K562 (cell line): Measurements from ENCODE around the gene ELMO3. TPM values are rescaled to one million over a fixed set of nuclear protein-coding genes. Genes with fewer than 3 reads are reported as not detected.

Experiments
- CEBPB ChIP-seq: fragments of 450-650 bp; IDR thresholded peaks from 2 replicates; pipeline ENCODE4 v1.6.1; 2016; ENCODE audit warnings: missing genetic modification characterization, missing compliant biosample characterization
- CHD2 ChIP-seq: IDR thresholded peaks from 2 replicates; pipeline ENCODE4 v1.6.1; 2011; ENCODE audit warnings: low read depth, low read length
- ETS2 ChIP-seq: IDR thresholded peaks from 2 replicates; pipeline ENCODE4 v1.6.1; 2016; ENCODE audit warnings: borderline replicate concordance, missing genetic modification characterization, mild to moderate bottlenecking, moderate library complexity, missing compliant biosample characterization; ENCODE audit not compliant: poor library complexity, severe bottlenecking
- FOXM1 ChIP-seq, 2 experiments: fragments of 450-650 bp in 1 of 2; sonication (generic) in 1 of 2; formaldehyde crosslinking in 1 of 2; IDR thresholded peaks; 2 replicates each; pipeline versions ENCODE4 v1.6.1 to v1.9.0; 2017 to 2022; ENCODE audit warnings: low read depth in 2 of 2, mild to moderate bottlenecking in 2 of 2, missing genetic modification reagents in 1 of 2, moderate library complexity in 1 of 2
- KHSRP ChIP-seq: fragments of 450-650 bp; IDR thresholded peaks from 2 replicates; pipeline ENCODE4 v1.6.1; 2017
- NFIC ChIP-seq: fragments of 450-650 bp; IDR thresholded peaks from 2 replicates; pipeline ENCODE4 v1.6.1; 2017; ENCODE audit warnings: mild to moderate bottlenecking, inconsistent platforms
- NFIX ChIP-seq: fragments of 250-450 bp; sonication (Bioruptor Pico); IDR thresholded peaks from 2 replicates; pipeline ENCODE4 v1.4.0; 2020; ENCODE audit warnings: low read depth, mild to moderate bottlenecking, moderate library complexity
- PURB ChIP-seq: sonication (generic); formaldehyde crosslinking; IDR thresholded peaks from 2 replicates; pipeline ENCODE4 v1.9.0; 2021; ENCODE audit warnings: low read depth, mild to moderate bottlenecking, missing genetic modification reagents
- RBM34 ChIP-seq: fragments of 200-400 bp; formaldehyde crosslinking; IDR thresholded peaks from 2 replicates; pipeline ENCODE4 v1.6.1; 2018; ENCODE audit warnings: low read length, borderline replicate concordance; ENCODE audit not compliant: insufficient read depth
- RBM39 ChIP-seq: fragments of 200-400 bp; formaldehyde crosslinking; optimal IDR thresholded peaks from 2 replicates; pipeline ENCODE3; 2018; ENCODE audit warnings: low read depth, low read length
- TCF3 ChIP-seq: sonication (generic); formaldehyde crosslinking; IDR thresholded peaks from 2 replicates; pipeline ENCODE4 v1.4.0; 2020; ENCODE audit warnings: mild to moderate bottlenecking, missing genetic modification reagents
- ZZZ3 ChIP-seq: fragments of 450-650 bp; IDR thresholded peaks from 2 replicates; pipeline ENCODE4 v1.6.1; 2016; ENCODE audit warnings: antibody characterized with exemption, mild to moderate bottlenecking, moderate library complexity
- polyA plus RNA-seq, 8 experiments: library from polyadenylated mRNA; depleted of rRNA in 4 of 8; stranded (reverse) in 5 of 8; unstranded in 3 of 8; fragments of >200 nt; fragmentation: Nextera tagmentation in 2 of 8; fragmentation: Illumina TruSeq in 1 of 8; extraction: Ambion mirVana in 2 of 8; extraction: Trizol in 1 of 8; gene quantifications; 2 replicates each; pipeline versions ENCODE4 v1.2.1 to v1.2.3, GENCODE V29; 2011 to 2014; ENCODE audit warnings: inconsistent platforms in 1 of 8, missing spikeins in 1 of 8
- total RNA-seq, 7 experiments: library from RNA; depleted of rRNA in 6 of 7; stranded (reverse); fragments of >200 nt in 6 of 7; fragmentation: Illumina TruSeq in 2 of 7; extraction: Trizol in 2 of 7; gene quantifications; 2 replicates each; pipeline versions ENCODE4 v1.2.1 to v1.2.3, GENCODE V29; 2011 to 2021; ENCODE audit warnings: low replicate concordance in 1 of 7
- TF ChIP-seq, protein P1 (sequence below): fragments of 250-450 bp; sonication (Bioruptor Pico); IDR thresholded peaks from 2 replicates; pipeline ENCODE4 v1.5.0; 2021; ENCODE audit warnings: mild to moderate bottlenecking, moderate library complexity
- TF ChIP-seq, protein P2 (sequence below), 2 experiments: fragments of 200-800 bp in 1 of 2; sonication (Bioruptor generic) in 1 of 2; sonication (generic) in 1 of 2; formaldehyde crosslinking in 1 of 2; IDR thresholded peaks in 1 of 2; conservative IDR thresholded peaks in 1 of 2; 2 replicates each; pipeline versions ENCODE4 v1.5.0 to v1.6.1; 2016 to 2020; ENCODE audit warnings: missing compliant biosample characterization in 1 of 2, missing genetic modification characterization in 1 of 2, missing genetic modification reagents in 1 of 2
- TF ChIP-seq, protein P3 (sequence below), 2 experiments: fragments of 150-350 bp in 1 of 2; IDR thresholded peaks; 2 replicates each; pipeline ENCODE4 v1.6.1; 2012 to 2016; ENCODE audit warnings: low read depth in 2 of 2, low read length in 2 of 2, mild to moderate bottlenecking in 1 of 2, moderate library complexity in 1 of 2
- TF ChIP-seq, protein P4 (sequence below): sonication (generic); formaldehyde crosslinking; IDR thresholded peaks from 2 replicates; pipeline ENCODE4 v1.9.0; 2022; ENCODE audit warnings: mild to moderate bottlenecking, missing genetic modification reagents

Gene ELMO3
- total and polyA plus RNA-seq, 9 of the 15 experiments (the other 6 are each of a cell fraction or from before 2014, with no cell fraction given) = 0.04 to 5.1 (median 1.5) TPM

DNA sequence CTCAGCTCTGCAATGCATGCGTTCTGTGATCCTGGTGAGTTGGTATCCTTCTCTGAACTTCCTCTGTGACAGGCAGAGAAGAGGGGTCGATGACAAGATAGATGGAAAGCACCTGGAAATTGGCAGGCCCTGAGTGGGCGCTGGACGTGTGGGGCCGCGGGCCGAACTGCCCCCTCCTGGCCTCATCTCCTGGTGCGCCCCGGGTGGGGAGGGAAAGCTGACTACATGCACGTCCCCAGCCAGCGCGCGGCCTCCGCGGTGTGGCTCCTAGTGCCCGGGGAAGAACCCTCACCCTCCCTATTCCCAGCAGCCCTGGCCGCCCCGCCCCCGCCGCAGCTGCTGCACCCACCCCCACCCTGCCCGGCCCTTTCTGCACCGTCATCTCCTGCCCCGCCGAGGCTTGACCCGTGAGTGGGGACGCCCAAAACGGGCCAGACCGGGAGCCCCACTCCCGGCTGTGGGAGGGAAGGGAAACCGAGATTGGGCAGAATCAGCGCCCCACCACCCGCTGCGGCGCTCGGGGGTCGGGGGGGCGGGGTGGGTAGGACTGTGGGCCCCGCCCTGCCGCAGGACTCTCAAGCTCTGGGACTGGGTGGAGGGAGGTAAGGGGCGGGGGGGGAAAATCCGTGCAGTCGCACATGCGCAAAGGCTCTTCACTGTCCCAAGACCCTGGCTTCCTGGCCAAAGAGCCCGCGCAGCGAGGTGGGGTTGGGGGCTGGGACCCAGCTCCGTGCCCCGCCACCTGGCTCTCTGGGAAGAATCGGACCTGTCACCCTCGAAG is 28.6 kb upstream of the ELMO3 start, which contains the start of gene NOL3 (continued):
- TF ChIP-seq, protein P1, sequence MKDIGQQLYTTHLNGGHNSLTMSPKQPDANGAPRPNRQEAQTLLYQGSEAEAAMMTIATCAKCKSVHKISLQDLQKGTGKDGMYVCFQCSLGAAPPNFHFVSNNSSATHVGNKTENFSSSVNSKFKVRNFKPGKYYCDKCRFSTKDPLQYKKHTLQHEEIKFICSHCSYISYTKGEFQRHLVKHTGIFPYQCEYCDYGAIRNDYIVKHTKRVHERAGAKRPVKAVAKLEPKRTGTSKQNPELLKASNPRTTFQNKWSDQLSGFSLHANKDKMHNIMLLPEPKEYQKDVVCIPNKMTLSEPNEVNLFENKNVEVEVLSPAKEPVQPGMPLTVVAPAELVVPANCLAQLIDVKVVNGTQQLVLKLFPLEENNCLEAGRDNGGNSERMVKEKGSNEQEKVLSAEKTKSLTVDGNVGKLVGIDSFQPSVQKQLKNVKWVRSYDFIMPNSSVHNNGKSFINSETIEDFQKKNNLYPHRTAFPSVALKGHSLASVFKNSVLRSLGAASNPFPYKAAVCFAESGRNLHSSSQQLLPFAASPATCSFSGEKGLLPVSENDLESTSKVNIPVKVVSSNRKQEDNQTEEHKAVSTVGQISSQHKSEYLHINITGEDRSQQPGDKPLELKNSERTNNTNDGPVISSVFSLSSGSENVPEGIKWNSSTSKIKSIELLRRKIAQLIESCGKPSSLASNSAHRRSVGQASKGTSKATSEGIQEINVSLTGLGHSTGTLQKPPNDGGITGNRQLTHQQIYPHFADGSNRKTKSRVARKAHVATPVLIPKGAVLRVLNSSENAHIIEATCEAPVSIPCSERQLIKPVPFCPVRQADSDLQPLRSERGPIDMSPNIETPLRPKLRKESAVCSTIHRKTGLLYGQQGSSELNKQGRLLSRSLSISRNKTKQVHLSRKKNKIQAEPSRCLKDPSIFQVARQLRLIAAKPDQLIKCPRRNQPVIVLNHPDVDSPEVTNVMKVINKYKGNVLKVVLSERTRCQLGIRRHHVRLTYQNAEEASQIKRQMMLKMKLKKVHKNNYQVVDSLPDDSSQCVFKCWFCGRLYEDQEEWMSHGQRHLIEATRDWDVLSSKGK = no peak
- TF ChIP-seq CEBPB (tag) (no peak), TCF3 (CRISPR knock-in tag) (no peak), CHD2 (no peak), NFIX (CRISPR knock-in tag) (no peak), RBM34 (no peak), NFIC (0 out of 2 replicates have a peak, but pooled peaks have one; percentile 8), RBM39 (no peak), KHSRP (no peak), ZZZ3 (no peak), FOXM1 (IDR thresholded peaks at IDR 0.05; ENCODE audit: low read depth) (no peak), FOXM1 (CRISPR knock-in tag; IDR thresholded peaks at IDR 0.05; ENCODE audit: low read depth) (no peak), ETS2 (tag) (no peak), PURB (CRISPR knock-in tag) (no peak)
- TF ChIP-seq, protein P2, sequence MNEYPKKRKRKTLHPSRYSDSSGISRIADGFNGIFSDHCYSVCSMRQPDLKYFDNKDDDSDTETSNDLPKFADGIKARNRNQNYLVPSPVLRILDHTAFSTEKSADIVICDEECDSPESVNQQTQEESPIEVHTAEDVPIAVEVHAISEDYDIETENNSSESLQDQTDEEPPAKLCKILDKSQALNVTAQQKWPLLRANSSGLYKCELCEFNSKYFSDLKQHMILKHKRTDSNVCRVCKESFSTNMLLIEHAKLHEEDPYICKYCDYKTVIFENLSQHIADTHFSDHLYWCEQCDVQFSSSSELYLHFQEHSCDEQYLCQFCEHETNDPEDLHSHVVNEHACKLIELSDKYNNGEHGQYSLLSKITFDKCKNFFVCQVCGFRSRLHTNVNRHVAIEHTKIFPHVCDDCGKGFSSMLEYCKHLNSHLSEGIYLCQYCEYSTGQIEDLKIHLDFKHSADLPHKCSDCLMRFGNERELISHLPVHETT (CRISPR knock-in tag; conservative IDR thresholded peaks at IDR 0.05 in 1 of 2, IDR thresholded peaks at IDR 0.05 in 1 of 2) = peak in 1 of 2 experiments; percentile 82; a peak in 2 of 4 replicates
- TF ChIP-seq, protein P3, sequence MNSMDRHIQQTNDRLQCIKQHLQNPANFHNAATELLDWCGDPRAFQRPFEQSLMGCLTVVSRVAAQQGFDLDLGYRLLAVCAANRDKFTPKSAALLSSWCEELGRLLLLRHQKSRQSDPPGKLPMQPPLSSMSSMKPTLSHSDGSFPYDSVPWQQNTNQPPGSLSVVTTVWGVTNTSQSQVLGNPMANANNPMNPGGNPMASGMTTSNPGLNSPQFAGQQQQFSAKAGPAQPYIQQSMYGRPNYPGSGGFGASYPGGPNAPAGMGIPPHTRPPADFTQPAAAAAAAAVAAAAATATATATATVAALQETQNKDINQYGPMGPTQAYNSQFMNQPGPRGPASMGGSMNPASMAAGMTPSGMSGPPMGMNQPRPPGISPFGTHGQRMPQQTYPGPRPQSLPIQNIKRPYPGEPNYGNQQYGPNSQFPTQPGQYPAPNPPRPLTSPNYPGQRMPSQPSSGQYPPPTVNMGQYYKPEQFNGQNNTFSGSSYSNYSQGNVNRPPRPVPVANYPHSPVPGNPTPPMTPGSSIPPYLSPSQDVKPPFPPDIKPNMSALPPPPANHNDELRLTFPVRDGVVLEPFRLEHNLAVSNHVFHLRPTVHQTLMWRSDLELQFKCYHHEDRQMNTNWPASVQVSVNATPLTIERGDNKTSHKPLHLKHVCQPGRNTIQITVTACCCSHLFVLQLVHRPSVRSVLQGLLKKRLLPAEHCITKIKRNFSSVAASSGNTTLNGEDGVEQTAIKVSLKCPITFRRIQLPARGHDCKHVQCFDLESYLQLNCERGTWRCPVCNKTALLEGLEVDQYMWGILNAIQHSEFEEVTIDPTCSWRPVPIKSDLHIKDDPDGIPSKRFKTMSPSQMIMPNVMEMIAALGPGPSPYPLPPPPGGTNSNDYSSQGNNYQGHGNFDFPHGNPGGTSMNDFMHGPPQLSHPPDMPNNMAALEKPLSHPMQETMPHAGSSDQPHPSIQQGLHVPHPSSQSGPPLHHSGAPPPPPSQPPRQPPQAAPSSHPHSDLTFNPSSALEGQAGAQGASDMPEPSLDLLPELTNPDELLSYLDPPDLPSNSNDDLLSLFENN (IDR thresholded peaks at IDR 0.05; ENCODE audit: low read depth in 2 of 2, low read length in 2 of 2) = no peak
- TF ChIP-seq, protein P4, sequence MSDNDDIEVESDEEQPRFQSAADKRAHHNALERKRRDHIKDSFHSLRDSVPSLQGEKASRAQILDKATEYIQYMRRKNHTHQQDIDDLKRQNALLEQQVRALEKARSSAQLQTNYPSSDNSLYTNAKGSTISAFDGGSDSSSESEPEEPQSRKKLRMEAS (CRISPR knock-in tag) = peak; percentile 55
